H9 (cell line): ENCODE measurements around the gene NDOR1. TPM values are rescaled to one million over a fixed set of nuclear protein-coding genes. Genes with fewer than 3 reads are reported as not detected.

Experiments
- DNase-seq: peaks from one replicate; pipeline ENCODE4 v3.0.0-alpha.2; 2017
- H2AFZ ChIP-seq: one replicate; pipeline ENCODE4 v1.6.1; 2013; ENCODE audit warnings: mild to moderate bottlenecking, low read length, control low read depth, moderate library complexity
- H2AK5ac ChIP-seq: 2 replicates; pipeline ENCODE4 v1.6.1; 2013; ENCODE audit warnings: low read length, control low read depth, mixed read lengths; ENCODE audit not compliant: insufficient read length
- H2BK120ac ChIP-seq: one replicate; pipeline ENCODE4 v1.6.1; 2013; ENCODE audit warnings: low read depth, mild to moderate bottlenecking, low read length, control low read depth, inconsistent platforms; ENCODE audit not compliant: poor library complexity, severe bottlenecking
- H2BK12ac ChIP-seq: 2 replicates; pipeline ENCODE4 v1.6.1; 2013; ENCODE audit warnings: low read length, control low read depth, mixed read lengths, low read depth; ENCODE audit not compliant: insufficient read length
- H2BK15ac ChIP-seq: 2 replicates; pipeline ENCODE4 v1.6.1; 2013; ENCODE audit warnings: low read depth, low read length, control low read depth
- H2BK20ac ChIP-seq: one replicate; pipeline ENCODE4 v1.6.1; 2013; ENCODE audit warnings: low read depth, mild to moderate bottlenecking, low read length, control low read depth, inconsistent platforms; ENCODE audit not compliant: poor library complexity, severe bottlenecking
- H2BK5ac ChIP-seq: 2 replicates; pipeline ENCODE4 v1.6.1; 2013; ENCODE audit warnings: low read length, control low read depth, mixed read lengths; ENCODE audit not compliant: insufficient read length
- H3K14ac ChIP-seq: 2 replicates; pipeline ENCODE4 v1.6.1; 2013; ENCODE audit warnings: low read length, control low read depth; ENCODE audit not compliant: insufficient read depth
- H3K18ac ChIP-seq: 2 replicates; pipeline ENCODE4 v1.6.1; 2013; ENCODE audit warnings: low read depth, mild to moderate bottlenecking, mixed read lengths, low read length, control low read depth; ENCODE audit not compliant: insufficient read length
- H3K23ac ChIP-seq: 2 replicates; pipeline ENCODE4 v1.6.1; 2013; ENCODE audit warnings: low read length, control low read depth, mixed read lengths, low read depth; ENCODE audit not compliant: insufficient read length
- H3K23me2 ChIP-seq: 2 replicates; pipeline ENCODE4 v1.6.1; 2013; ENCODE audit warnings: low read depth, mild to moderate bottlenecking, mixed read lengths, low read length, control low read depth; ENCODE audit not compliant: insufficient read length, poor library complexity, severe bottlenecking
- H3K27ac ChIP-seq: 2 replicates; pipeline ENCODE4 v1.5.1; 2013; ENCODE audit warnings: low read length, control low read depth, mixed read lengths, low read depth; ENCODE audit not compliant: insufficient read length
- H3K27me3 ChIP-seq: 2 replicates; pipeline ENCODE4 v1.6.1; 2013; ENCODE audit warnings: low read length, control low read depth, inconsistent platforms; ENCODE audit not compliant: insufficient read depth
- H3K4ac ChIP-seq: 2 replicates; pipeline ENCODE4 v1.6.1; 2013; ENCODE audit warnings: low read depth, mild to moderate bottlenecking, control low read depth, inconsistent platforms, low read length, moderate library complexity
- H3K4me1 ChIP-seq: 2 replicates; pipeline ENCODE4 v1.6.1; 2013; ENCODE audit warnings: low read length, control low read depth, inconsistent platforms; ENCODE audit not compliant: insufficient read depth
- H3K4me2 ChIP-seq: 2 replicates; pipeline ENCODE4 v1.6.1; 2013; ENCODE audit warnings: low read length, control low read depth, mixed read lengths; ENCODE audit not compliant: insufficient read length, insufficient read depth
- H3K56ac ChIP-seq: 2 replicates; pipeline ENCODE4 v1.6.1; 2013; ENCODE audit warnings: low read depth, mild to moderate bottlenecking, mixed read lengths, low read length, control low read depth; ENCODE audit not compliant: insufficient read length
- H3K79me1 ChIP-seq: 2 replicates; pipeline ENCODE4 v1.6.1; 2013; ENCODE audit warnings: low read depth, mild to moderate bottlenecking, moderate library complexity, low read length, control low read depth, inconsistent platforms; ENCODE audit not compliant: insufficient read depth, poor library complexity, severe bottlenecking
- H3K79me2 ChIP-seq: 2 replicates; pipeline ENCODE4 v1.6.1; 2013; ENCODE audit warnings: low read length, control low read depth, inconsistent platforms; ENCODE audit not compliant: insufficient read depth
- H3K9ac ChIP-seq: 2 replicates; pipeline ENCODE4 v1.6.1; 2013; ENCODE audit warnings: low read length, control low read depth, mixed read lengths; ENCODE audit not compliant: insufficient read length; ENCODE audit errors: extremely low read depth
- H3K9me3 ChIP-seq: one replicate; pipeline ENCODE4 v1.6.1; 2013; ENCODE audit warnings: low read depth, low read length, inconsistent platforms; ENCODE audit not compliant: control insufficient read depth
- H3T11ph ChIP-seq: one replicate; pipeline ENCODE4 v1.6.1; 2013; ENCODE audit warnings: mild to moderate bottlenecking, low read length, control low read depth, inconsistent platforms
- H4K20me1 ChIP-seq: one replicate; pipeline ENCODE4 v1.6.1; 2013; ENCODE audit not compliant: control insufficient read depth, insufficient read length, insufficient read depth
- H4K5ac ChIP-seq: 2 replicates; pipeline ENCODE4 v1.6.1; 2013; ENCODE audit warnings: low read depth, mild to moderate bottlenecking, mixed read lengths, low read length, control low read depth; ENCODE audit not compliant: insufficient read length
- H4K8ac ChIP-seq: replicated peaks from 2 replicates; pipeline ENCODE4 v1.6.1; 2013; ENCODE audit warnings: low read length, control low read depth, mixed read lengths, low read depth; ENCODE audit not compliant: insufficient read length
- H4K91ac ChIP-seq: 2 replicates; pipeline ENCODE4 v1.6.1; 2013; ENCODE audit warnings: low read depth, mild to moderate bottlenecking, moderate library complexity, mixed read lengths, low read length, control low read depth; ENCODE audit not compliant: insufficient read length
- H3K27ac Mint-ChIP-seq, 3 experiments: 2 replicates in 2 of 3; 3 replicates in 1 of 3; pipeline ENCODE4 v1.8.0; 2020 to 2021; ENCODE audit warnings: mixed read lengths in 3 of 3, mild to moderate bottlenecking in 1 of 3, moderate library complexity in 1 of 3
- H3K27me3 Mint-ChIP-seq: 2 replicates; pipeline ENCODE4 v1.8.0; 2021; ENCODE audit warnings: low read depth, mild to moderate bottlenecking, moderate library complexity, mixed read lengths
- H3K36me3 Mint-ChIP-seq, 3 experiments: 2 replicates in 2 of 3; 3 replicates in 1 of 3; pipeline ENCODE4 v1.8.0; 2020 to 2021; ENCODE audit warnings: low read depth in 3 of 3, mixed read lengths in 3 of 3; ENCODE audit not compliant: insufficient read depth in 1 of 3
- H3K4me1 Mint-ChIP-seq, 2 experiments: 2 replicates each; pipeline ENCODE4 v1.8.0; 2020; ENCODE audit warnings: mixed read lengths in 2 of 2
- H3K4me3 Mint-ChIP-seq, 2 experiments: 2 replicates in 1 of 2; 3 replicates in 1 of 2; pipeline ENCODE4 v1.8.0; 2020 to 2021; ENCODE audit warnings: mild to moderate bottlenecking in 2 of 2, mixed read lengths in 2 of 2, moderate library complexity in 1 of 2
- H3K9me3 Mint-ChIP-seq, 2 experiments: 2 replicates in 1 of 2; 3 replicates in 1 of 2; pipeline ENCODE4 v1.8.0; 2020; ENCODE audit warnings: mild to moderate bottlenecking in 2 of 2, mixed read lengths in 2 of 2, moderate library complexity in 1 of 2
- WGBS: extraction: QIAGEN DNeasy Blood & Tissue Kit; methylation state at CpG from one replicate; pipeline ENCODE4 v1.1.7; 2013; ENCODE audit warnings: missing lambda C conversion rate, low lambda C conversion rate, mixed read lengths; ENCODE audit not compliant: insufficient read length; ENCODE audit errors: extremely low coverage; 5-methylcytosine and 5-hydroxymethylcytosine counted together
- total RNA-seq: library from RNA; stranded (reverse); gene quantifications from 2 replicates; pipeline ENCODE4 v1.2.1, GENCODE V29; 2021
- TF ChIP-seq, protein P1 (sequence below): fragments of 200-600 bp; sonication (generic); conservative IDR thresholded peaks from 3 replicates; pipeline ENCODE4 v1.8.0; 2021; ENCODE audit warnings: antibody characterized with exemption, mild to moderate bottlenecking

NDOR1 gene
- total RNA-seq, 1 experiment from 2014 or later = 44.1 TPM

DNA sequence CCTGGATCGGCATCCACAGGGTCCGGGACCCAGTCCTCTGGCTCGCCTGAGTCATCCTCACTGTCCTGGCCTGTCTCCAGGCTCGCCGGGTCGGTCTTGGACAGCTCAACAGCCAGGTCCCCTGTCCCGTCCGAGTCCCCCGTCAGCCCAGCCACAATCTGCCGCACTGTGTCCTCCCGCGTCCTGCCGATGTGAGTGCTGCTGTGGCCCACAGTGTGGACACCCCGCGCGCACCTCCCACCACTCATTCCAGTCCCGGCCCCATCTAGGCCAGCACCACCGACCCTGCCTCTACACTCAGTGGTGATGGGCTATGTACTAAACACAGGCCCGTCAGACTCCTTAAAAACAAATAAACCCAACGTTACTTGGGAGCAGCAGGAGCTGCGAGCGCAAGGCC is 23.8 kb upstream of the NDOR1 start:
- Histone ChIP-seq H2BK12ac (no peak overlapping the region), H2AFZ (no peak overlapping the region), H2BK120ac (no peak overlapping the region), H3K23ac (no peak overlapping the region), H3K4me2 (no peak overlapping the region), H3K79me1 (no peaks in the 10 kb centered on the region), H3K56ac (no peak overlapping the region), H3K4me1 (no peaks in the 10 kb centered on the region), H4K91ac (no peak overlapping the region), H3K4ac (no peak overlapping the region), H4K5ac (no peak overlapping the region), H3K27ac (no peak overlapping the region), H3T11ph (no peak overlapping the region), H2BK5ac (no peak overlapping the region), H3K9me3 (no peaks in the 10 kb centered on the region), H3K14ac (no peak overlapping the region), H3K23me2 (no peaks in the 10 kb centered on the region), H2BK15ac (no peak overlapping the region), H3K79me2 (no peaks in the 10 kb centered on the region), H3K18ac (no peak overlapping the region), H3K27me3 (no peaks in the 10 kb centered on the region), H3K9ac (no peak overlapping the region), H2AK5ac (no peak overlapping the region), H4K8ac (no peak overlapping the region), H4K20me1 (peaks cover 2% of the 10 kb centered on the region), H2BK20ac (no peak overlapping the region)
- TF ChIP-seq, protein P1, sequence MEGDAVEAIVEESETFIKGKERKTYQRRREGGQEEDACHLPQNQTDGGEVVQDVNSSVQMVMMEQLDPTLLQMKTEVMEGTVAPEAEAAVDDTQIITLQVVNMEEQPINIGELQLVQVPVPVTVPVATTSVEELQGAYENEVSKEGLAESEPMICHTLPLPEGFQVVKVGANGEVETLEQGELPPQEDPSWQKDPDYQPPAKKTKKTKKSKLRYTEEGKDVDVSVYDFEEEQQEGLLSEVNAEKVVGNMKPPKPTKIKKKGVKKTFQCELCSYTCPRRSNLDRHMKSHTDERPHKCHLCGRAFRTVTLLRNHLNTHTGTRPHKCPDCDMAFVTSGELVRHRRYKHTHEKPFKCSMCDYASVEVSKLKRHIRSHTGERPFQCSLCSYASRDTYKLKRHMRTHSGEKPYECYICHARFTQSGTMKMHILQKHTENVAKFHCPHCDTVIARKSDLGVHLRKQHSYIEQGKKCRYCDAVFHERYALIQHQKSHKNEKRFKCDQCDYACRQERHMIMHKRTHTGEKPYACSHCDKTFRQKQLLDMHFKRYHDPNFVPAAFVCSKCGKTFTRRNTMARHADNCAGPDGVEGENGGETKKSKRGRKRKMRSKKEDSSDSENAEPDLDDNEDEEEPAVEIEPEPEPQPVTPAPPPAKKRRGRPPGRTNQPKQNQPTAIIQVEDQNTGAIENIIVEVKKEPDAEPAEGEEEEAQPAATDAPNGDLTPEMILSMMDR = no peak
- H3K4me1 Mint-ChIP-seq = 0 out of 4 replicates have a peak, but pooled peaks cover under 1 to 2% of the 10 kb centered on the region in 2 experiments
- peaks cover under 1% of the 10 kb centered on the region; the same call in 1 of the 2 replicates for H3K27me3 Mint-ChIP-seq
- no CpG with 5 or more reads among the region's 22 CpGs for WGBS
- no peak overlapping the region for H3K27ac Mint-ChIP-seq
- no peaks in the 10 kb centered on the region for H3K9me3 Mint-ChIP-seq
- DNase-seq = no peak
- H3K4me3 Mint-ChIP-seq = no peak overlapping the region
- peaks cover 5 to 49% (median 47%) of the 10 kb centered on the region in 3 experiments; a peak in 6 of 7 replicates for H3K36me3 Mint-ChIP-seq
